Ishikawa (cell line): ENCODE results near the gene RASIP1.

Experiments used
- CEBPB ChIP-seq: IDR thresholded peaks from 2 replicates; pipeline ENCODE4 v1.6.1; 2012
- CREB1 ChIP-seq: IDR thresholded peaks from 2 replicates; pipeline ENCODE4 v1.6.1; 2012; ENCODE audit warnings: low read depth
- EGR1 ChIP-seq: IDR thresholded peaks from 2 replicates; pipeline ENCODE4 v1.6.1; 2012
- EP300 ChIP-seq: IDR thresholded peaks from 2 replicates; pipeline ENCODE4 v1.6.1; 2012; ENCODE audit warnings: borderline replicate concordance
- NFIC ChIP-seq: IDR thresholded peaks from 2 replicates; pipeline ENCODE4 v1.6.1; 2012
- RAD21 ChIP-seq: IDR thresholded peaks from 2 replicates; pipeline ENCODE4 v1.6.1; 2012; ENCODE audit warnings: low read depth
- TAF1 ChIP-seq: IDR thresholded peaks from 2 replicates; pipeline ENCODE4 v1.6.1; 2012; ENCODE audit warnings: low read depth, mild to moderate bottlenecking
- TCF12 ChIP-seq: IDR thresholded peaks from 2 replicates; pipeline ENCODE4 v1.6.1; 2012; ENCODE audit warnings: low read depth
- TEAD4 ChIP-seq: IDR thresholded peaks from 2 replicates; pipeline ENCODE4 v1.6.1; 2012
- USF1 ChIP-seq: IDR thresholded peaks from 2 replicates; pipeline ENCODE4 v1.6.1; 2012
- YY1 ChIP-seq: IDR thresholded peaks from 2 replicates; pipeline ENCODE4 v1.6.1; 2012; ENCODE audit warnings: low read depth
- ZBTB7A ChIP-seq: IDR thresholded peaks from 2 replicates; pipeline ENCODE4 v1.6.1; 2012; ENCODE audit warnings: low read depth
- TF ChIP-seq, protein P1 (sequence below): IDR thresholded peaks from 2 replicates; pipeline ENCODE4 v1.6.1; 2012
- TF ChIP-seq, protein P2 (sequence below): IDR thresholded peaks from 2 replicates; pipeline ENCODE4 v1.6.1; 2012; ENCODE audit warnings: low read depth, mild to moderate bottlenecking

GRCh38 chr19:48680436-48681126 lies 59.8 kb downstream of the RASIP1 start:
- TF ChIP-seq, protein P1, sequence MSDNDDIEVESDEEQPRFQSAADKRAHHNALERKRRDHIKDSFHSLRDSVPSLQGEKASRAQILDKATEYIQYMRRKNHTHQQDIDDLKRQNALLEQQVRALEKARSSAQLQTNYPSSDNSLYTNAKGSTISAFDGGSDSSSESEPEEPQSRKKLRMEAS, result no peak
- TF ChIP-seq ZBTB7A (no peak), EP300 (no peak), NFIC (no peak), EGR1 (no peak), RAD21 (no peak), YY1 (no peak), TAF1 (no peak), TEAD4 (no peak), CEBPB (no peak), USF1 (no peak), CREB1 (no peak), TCF12 (no peak)
- TF ChIP-seq, protein P2, sequence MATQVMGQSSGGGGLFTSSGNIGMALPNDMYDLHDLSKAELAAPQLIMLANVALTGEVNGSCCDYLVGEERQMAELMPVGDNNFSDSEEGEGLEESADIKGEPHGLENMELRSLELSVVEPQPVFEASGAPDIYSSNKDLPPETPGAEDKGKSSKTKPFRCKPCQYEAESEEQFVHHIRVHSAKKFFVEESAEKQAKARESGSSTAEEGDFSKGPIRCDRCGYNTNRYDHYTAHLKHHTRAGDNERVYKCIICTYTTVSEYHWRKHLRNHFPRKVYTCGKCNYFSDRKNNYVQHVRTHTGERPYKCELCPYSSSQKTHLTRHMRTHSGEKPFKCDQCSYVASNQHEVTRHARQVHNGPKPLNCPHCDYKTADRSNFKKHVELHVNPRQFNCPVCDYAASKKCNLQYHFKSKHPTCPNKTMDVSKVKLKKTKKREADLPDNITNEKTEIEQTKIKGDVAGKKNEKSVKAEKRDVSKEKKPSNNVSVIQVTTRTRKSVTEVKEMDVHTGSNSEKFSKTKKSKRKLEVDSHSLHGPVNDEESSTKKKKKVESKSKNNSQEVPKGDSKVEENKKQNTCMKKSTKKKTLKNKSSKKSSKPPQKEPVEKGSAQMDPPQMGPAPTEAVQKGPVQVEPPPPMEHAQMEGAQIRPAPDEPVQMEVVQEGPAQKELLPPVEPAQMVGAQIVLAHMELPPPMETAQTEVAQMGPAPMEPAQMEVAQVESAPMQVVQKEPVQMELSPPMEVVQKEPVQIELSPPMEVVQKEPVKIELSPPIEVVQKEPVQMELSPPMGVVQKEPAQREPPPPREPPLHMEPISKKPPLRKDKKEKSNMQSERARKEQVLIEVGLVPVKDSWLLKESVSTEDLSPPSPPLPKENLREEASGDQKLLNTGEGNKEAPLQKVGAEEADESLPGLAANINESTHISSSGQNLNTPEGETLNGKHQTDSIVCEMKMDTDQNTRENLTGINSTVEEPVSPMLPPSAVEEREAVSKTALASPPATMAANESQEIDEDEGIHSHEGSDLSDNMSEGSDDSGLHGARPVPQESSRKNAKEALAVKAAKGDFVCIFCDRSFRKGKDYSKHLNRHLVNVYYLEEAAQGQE, result no peak
